Measurements from ENCODE around the gene MROH8.

MROH8 gene

DNA sequence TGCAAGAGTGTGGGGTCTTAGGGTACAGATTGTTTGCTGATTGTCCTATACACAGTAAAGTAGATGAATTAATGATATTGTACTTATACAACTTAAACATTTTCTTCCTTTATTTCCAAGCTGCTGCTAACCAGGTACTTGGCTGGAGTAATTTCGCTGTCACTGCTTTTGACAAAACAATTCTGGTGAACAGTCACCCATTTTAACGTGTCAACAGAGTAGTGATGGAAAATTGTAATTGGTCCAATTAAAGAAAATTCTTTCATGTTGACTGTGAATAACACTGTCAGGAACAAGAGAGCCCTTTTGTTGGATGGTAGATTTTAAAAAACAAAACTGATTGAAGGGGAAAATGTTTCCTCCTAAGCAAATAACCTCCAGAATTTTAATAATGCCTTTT, 26.4 kb upstream of the MROH8 start:
- H3K4me3 ChIP-seq (ENCODE audit: low read depth, low read length): no peak overlapping the region
- TF ChIP-seq, protein P1, sequence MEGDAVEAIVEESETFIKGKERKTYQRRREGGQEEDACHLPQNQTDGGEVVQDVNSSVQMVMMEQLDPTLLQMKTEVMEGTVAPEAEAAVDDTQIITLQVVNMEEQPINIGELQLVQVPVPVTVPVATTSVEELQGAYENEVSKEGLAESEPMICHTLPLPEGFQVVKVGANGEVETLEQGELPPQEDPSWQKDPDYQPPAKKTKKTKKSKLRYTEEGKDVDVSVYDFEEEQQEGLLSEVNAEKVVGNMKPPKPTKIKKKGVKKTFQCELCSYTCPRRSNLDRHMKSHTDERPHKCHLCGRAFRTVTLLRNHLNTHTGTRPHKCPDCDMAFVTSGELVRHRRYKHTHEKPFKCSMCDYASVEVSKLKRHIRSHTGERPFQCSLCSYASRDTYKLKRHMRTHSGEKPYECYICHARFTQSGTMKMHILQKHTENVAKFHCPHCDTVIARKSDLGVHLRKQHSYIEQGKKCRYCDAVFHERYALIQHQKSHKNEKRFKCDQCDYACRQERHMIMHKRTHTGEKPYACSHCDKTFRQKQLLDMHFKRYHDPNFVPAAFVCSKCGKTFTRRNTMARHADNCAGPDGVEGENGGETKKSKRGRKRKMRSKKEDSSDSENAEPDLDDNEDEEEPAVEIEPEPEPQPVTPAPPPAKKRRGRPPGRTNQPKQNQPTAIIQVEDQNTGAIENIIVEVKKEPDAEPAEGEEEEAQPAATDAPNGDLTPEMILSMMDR (IDR thresholded peaks at IDR 0.05; ENCODE audit: low read depth, low read length): no peak

DNA sequence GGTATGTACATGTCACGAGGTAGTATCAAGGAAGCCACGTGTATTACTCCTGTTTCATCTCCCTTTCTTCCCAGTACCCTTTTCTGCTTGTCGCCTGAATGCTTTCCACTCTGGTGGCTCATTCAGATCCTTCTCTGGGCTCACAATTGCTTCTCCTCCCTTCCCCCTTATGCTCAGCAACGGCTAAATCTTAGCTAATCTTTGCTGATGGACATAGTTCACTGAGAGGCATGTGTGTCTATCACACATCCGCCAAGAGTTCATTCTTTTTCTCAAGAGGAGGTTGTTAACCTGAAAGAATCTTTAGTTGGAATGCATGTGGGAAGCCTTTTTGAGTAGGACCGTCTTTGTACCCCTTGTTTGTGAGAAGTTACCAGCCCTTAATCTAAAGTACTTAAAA, 25.8 kb upstream of the MROH8 start:
- TF ChIP-seq, protein P1 (IDR thresholded peaks at IDR 0.05; ENCODE audit: low read depth, low read length): no peak
- H3K4me3 ChIP-seq (ENCODE audit: low read depth, low read length): no peak overlapping the region

DNA sequence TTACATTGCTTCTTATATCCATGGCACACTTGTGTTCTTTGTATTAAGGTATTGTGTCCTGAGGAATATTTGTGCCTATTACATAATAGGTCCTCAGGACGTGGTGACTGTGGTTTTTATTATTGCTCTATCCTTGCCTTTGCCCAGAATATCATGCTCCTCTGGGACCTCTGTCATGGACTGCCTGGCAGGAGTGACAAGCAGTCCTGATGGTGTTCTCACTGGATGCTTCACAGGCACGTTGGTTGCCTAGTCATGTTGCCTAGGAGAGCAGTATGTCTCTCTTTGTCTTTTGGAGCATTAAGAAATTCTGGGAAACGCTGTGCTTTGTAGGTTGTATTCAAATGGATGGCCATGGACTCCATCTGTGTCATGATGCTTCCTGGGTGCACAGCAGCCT, 24.7 kb upstream of the MROH8 start:
- TF ChIP-seq, protein P1 (IDR thresholded peaks at IDR 0.05; ENCODE audit: low read depth, low read length): no peak
- H3K4me3 ChIP-seq (ENCODE audit: low read depth, low read length): no peak overlapping the region

DNA sequence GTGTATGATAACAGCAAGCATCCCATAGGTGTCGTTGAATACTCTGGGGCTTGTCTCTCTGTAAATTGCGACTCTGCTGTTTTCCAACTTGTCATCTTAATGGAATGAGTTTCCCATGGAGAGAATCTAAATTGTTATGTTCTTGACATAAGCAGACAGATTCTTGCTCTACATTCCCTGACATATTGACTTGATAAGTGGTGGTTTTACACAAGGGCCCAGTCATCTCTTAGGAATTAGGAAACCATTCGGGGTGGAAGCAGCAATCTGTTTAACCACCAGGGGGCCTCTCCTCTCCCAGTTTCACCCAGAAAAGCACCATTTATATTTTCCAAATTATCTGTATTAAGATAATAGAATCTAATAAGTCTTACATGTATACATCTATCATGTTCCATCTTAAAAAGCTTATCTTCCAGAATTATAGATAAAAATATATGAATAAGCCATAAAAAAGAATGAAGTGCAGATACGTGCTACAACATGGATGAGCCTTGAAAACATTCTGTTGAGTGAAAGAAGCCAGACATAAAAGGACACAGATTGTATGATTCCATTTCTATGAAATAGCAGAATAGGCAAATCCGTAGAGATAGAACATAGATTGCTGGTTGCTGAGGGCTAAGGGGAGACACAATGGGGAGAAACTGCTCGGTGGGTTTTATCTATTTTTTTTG, 23.1 kb upstream of the MROH8 start:
- TF ChIP-seq, protein P1 (IDR thresholded peaks at IDR 0.05; ENCODE audit: low read depth, low read length): peak; percentile 85
- H3K4me3 ChIP-seq (ENCODE audit: low read depth, low read length): peak overlapping the region; percentile 10

DNA sequence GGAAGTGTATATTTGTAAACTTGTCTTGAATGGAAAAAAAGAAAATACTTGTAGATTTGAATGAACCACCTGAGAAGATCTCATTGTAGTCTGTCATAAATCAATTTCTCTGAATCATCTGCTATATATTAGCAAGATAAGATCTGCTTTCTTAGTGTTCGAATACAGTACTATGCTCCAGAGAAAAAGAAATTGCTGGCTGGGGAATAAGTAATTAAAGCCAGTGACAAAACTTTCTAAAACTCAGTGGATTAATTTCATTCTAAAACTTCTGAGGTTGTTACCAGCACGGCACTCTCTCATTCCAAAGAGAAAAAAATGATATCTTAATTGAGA, 22.4 kb upstream of the MROH8 start:
- TF ChIP-seq, protein P1 (IDR thresholded peaks at IDR 0.05; ENCODE audit: low read depth, low read length): no peak
- H3K4me3 ChIP-seq (ENCODE audit: low read depth, low read length): peak overlapping the region; percentile 10

DNA sequence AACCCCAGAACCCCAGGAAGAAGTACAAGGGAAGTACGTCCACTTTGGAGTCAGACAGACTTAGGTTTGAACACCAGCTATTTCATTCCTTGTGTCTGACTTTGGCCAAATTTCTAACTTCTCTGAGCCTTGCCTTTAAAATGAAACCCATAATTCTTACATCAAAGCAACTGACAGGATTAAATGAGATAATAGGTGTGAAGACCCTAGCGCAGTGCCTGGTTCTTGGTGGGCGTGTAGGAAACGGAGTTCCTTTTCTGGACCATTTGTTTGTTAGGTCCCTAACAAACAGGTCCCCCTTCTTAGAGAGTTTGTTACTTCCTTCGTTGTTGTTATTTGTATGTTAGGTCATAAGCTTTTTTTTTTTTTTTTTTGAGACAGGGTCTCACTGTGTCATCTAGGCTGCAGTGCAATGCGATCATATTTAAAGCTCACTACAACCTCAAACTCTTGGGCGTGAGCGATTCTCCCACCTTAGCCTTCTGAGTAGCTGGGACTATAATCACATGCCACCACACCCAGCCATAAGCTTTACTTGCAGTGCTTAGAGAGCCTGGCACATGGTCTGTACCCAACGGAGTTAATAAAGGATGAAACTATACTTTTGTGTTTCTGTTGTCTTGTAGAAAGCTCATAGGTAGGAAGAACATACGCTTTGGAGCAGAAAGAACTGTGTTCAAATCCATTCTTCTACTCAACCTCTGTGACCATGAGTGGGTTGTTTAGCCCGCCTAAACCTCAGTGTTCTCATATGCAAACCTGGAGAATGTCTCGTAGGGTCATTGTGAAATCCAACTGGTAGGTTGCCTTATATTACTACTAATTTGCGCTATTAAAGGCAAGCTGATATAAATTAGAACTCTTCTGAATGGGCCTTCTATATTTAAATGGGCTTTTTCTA, 21.8 kb upstream of the MROH8 start:
- TF ChIP-seq, protein P1 (IDR thresholded peaks at IDR 0.05; ENCODE audit: low read depth, low read length): no peak
- no peak overlapping the region for H3K4me3 ChIP-seq (ENCODE audit: low read depth, low read length)

DNA sequence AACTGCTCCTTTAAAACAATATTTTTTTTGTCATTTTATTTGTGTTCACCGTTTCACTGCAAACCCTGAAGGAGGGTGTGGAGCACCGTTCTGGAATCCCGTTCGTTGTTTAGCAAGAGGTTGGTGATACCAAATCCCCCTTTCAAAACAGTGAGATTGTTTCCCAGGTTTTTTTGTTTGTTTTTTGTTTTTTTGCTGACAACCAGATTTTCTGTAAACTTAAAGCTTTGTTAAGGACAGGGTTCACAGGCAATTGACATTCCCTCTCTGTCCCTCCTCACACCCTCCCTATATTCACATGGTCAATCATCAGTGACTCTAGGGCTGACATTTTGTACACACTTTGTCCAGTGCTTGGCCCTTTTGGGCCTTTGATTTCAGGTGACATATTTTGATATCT, 21.0 kb upstream of the MROH8 start:
- TF ChIP-seq, protein P1 (IDR thresholded peaks at IDR 0.05; ENCODE audit: low read depth, low read length): no peak
- no peak overlapping the region for H3K4me3 ChIP-seq (ENCODE audit: low read depth, low read length)

All from WI38 (cell line).